Kidney (tissue), 14 donors: ENCODE data around the gene UTP3. TPM values are rescaled to one million over a fixed set of nuclear protein-coding genes. Genes with fewer than 3 reads are reported as not detected.

ENCODE experiments used
- DNase-seq, 5 donors: peaks; one replicate each; pipeline ENCODE4 v3.0.0-alpha.2; 2013 to 2020
- FAIRE-seq: peaks from 2 replicates; lab custom pipeline; 2012; peaks lifted over from hg19 to GRCh38; lab: Jason Lieb, UNC
- H3K27ac ChIP-seq, 2 donors: one replicate each; pipeline ENCODE4 v1.7.0; 2013; ENCODE audit warnings: low read depth in 2 of 2, low read length in 2 of 2, inconsistent platforms in 1 of 2
- H3K27me3 ChIP-seq: one replicate; pipeline ENCODE4 v1.7.1; 2013; ENCODE audit warnings: low read length, inconsistent platforms; ENCODE audit not compliant: control insufficient read depth, insufficient read depth
- H3K36me3 ChIP-seq, 3 donors: one replicate each; pipeline versions ENCODE4 v1.7.0 to v1.7.1; 2013; ENCODE audit warnings: low read length in 3 of 3, control low read depth in 1 of 3, inconsistent platforms in 1 of 3; ENCODE audit not compliant: insufficient read depth in 3 of 3, control insufficient read depth in 2 of 3
- H3K4me1 ChIP-seq, 3 donors: one replicate each; pipeline versions ENCODE4 v1.7.0 to v1.7.1; 2013; ENCODE audit warnings: low read length in 3 of 3, inconsistent platforms in 1 of 3, low read depth in 1 of 3; ENCODE audit not compliant: control insufficient read depth in 2 of 3, insufficient read depth in 2 of 3
- H3K4me3 ChIP-seq, 3 donors: one replicate each; pipeline versions ENCODE4 v1.7.0 to v1.8.1; 2013; ENCODE audit warnings: low read length in 3 of 3, control low read depth in 1 of 3, inconsistent platforms in 1 of 3
- H3K9ac ChIP-seq, 3 donors: one replicate each; pipeline versions ENCODE4 v1.7.0 to v1.7.1; 2013; ENCODE audit warnings: low read length in 3 of 3, control low read depth in 1 of 3, inconsistent platforms in 1 of 3
- H3K9me3 ChIP-seq, 3 donors: one replicate each; pipeline versions ENCODE4 v1.7.0 to v1.7.1; 2013; ENCODE audit warnings: low read length in 3 of 3, control low read depth in 1 of 3, inconsistent platforms in 1 of 3; ENCODE audit not compliant: control insufficient read depth in 2 of 3, insufficient read depth in 1 of 3
- intact Hi-C: fragments of 100-400 bp; cut with DNase I; formaldehyde crosslinking; loops from one replicate; pipeline ENCODE4 v1.11.1; 2022
- polyA plus RNA-seq: library from polyadenylated mRNA; stranded (reverse); fragments of 350-450 nt; fragmentation: Illumina TruSeq; extraction: RNeasy Lipid Tissue Mini Kit (QIAGEN cat#74804); gene quantifications from one replicate; pipeline ENCODE4 v1.2.3, GENCODE V29; 2014; ENCODE audit warnings: low read depth, low replicate concordance; ENCODE audit not compliant: insufficient read depth
- total RNA-seq: library from RNA; stranded (reverse); fragmentation: NEBNext Ultra II Directional; extraction: Animal tissue kit (Norgen Biotek cat#: 25700); gene quantifications from one replicate; pipeline ENCODE4 v1.2.1, GENCODE V29; 2021
- TF ChIP-seq, protein P1 (sequence below): IDR thresholded peaks from 3 replicates; pipeline ENCODE4 v1.5.1; 2012; ENCODE audit warnings: mild to moderate bottlenecking, moderate library complexity, borderline replicate concordance; ENCODE audit not compliant: insufficient read depth; ENCODE audit errors: extremely low read depth
- donor health status: control.
- donor health status: control.
- donor health status: control.
- donor health status: control.
- donor health status: control.
- donor health status: DM: yes; HTN: yes; CAD: no.
- donor health status: Normal renal cell carcinoma (clear cell type).

UTP3 gene
- total and polyA plus RNA-seq, 2 donors from 2014 or later = 25.8 to 28.6 TPM

DNA sequence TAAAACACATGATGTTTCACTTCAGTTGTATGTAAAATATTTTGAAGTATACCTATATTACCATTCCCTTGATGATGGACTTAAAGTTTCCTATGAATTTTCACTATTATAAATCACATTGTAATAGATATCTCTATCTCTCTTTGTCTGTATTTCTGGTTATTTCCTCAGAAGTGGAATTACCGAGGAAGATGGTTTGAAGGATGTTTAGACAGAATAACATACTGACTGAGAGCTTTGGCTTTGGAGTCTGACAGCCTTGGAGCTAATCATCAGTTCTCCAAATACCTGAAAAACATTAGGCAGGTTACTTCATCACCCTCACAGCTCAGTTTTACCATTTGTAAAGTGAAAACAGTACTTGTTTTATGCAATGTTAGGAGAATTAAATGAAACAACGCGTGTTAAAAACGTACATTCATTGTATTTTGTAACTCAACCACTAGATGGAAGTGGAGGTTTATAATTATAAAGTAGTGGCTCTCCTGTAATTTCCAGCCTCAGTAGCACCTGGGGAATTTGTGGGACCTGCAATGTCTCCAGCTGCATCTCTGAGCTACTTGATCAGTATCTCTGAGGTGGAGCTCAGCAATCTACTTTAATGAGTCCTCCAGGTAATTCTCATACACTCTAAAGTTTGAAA is 36.3 kb upstream of the UTP3 start:
- H3K4me1 ChIP-seq = no peaks in the 10 kb centered on the region
- H3K27me3 ChIP-seq = no peaks in the 10 kb centered on the region
- FAIRE-seq (peak; percentile 59), DNase-seq (peak in 3 of 5 donors; percentile 10 to 51 (median 34))
- H3K27ac ChIP-seq = no peak overlapping the region
- H3K9ac ChIP-seq = no peak overlapping the region
- no peak overlapping the region for H3K4me3 ChIP-seq
- H3K9me3 ChIP-seq = no peaks in the 10 kb centered on the region
- no peaks in the 10 kb centered on the region for H3K36me3 ChIP-seq
- TF ChIP-seq, protein P1, sequence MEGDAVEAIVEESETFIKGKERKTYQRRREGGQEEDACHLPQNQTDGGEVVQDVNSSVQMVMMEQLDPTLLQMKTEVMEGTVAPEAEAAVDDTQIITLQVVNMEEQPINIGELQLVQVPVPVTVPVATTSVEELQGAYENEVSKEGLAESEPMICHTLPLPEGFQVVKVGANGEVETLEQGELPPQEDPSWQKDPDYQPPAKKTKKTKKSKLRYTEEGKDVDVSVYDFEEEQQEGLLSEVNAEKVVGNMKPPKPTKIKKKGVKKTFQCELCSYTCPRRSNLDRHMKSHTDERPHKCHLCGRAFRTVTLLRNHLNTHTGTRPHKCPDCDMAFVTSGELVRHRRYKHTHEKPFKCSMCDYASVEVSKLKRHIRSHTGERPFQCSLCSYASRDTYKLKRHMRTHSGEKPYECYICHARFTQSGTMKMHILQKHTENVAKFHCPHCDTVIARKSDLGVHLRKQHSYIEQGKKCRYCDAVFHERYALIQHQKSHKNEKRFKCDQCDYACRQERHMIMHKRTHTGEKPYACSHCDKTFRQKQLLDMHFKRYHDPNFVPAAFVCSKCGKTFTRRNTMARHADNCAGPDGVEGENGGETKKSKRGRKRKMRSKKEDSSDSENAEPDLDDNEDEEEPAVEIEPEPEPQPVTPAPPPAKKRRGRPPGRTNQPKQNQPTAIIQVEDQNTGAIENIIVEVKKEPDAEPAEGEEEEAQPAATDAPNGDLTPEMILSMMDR = peak; percentile 52
- intact Hi-C loops = loop anchor here (10.0 kb wide), 1 partner anchor 363 kb away; no protein-coding TSS in a partner anchor

- TF ChIP-seq, protein P1 = no peak
- FAIRE-seq (no peak), DNase-seq (no peak)
- Histone ChIP-seq H3K4me1 (no peaks in the 10 kb centered on the region), H3K4me3 (no peak overlapping the region), H3K27ac (no peak overlapping the region), H3K27me3 (no peaks in the 10 kb centered on the region), H3K9ac (no peak overlapping the region), H3K36me3 (no peaks in the 10 kb centered on the region), H3K9me3 (no peaks in the 10 kb centered on the region)
- intact Hi-C loops = loop anchor here (10.0 kb wide), 1 partner anchor 360 kb away; no protein-coding TSS in a partner anchor
Measured at GRCh38 chr4:70654605-70655011, 33.7 kb upstream of the UTP3 start.

DNA sequence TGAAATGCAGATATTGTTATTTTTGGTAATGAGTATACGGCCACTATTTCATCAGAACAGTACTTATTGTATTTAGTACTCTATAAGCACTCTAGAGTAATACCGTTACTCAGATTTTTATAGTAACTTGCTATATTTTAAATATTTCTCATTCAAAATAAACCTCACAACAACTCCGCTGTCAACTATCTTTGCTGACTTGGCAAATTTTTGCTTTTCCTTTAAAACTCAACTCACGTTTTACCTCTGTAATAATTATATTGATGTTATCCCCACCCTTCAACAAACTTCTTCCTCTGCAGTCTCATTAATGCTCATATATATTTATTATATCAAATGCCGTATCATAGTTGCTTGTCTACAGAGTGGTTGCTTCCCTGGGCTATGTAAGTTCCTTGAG is 31.0 kb upstream of the UTP3 start:
- H3K27me3 ChIP-seq = no peaks in the 10 kb centered on the region
- intact Hi-C loops = loop anchor here (10.0 kb wide), 1 partner anchor 357 kb away; no protein-coding TSS in a partner anchor
- no peak for FAIRE-seq
- no peaks in the 10 kb centered on the region for H3K36me3 ChIP-seq
- H3K9me3 ChIP-seq = no peaks in the 10 kb centered on the region
- TF ChIP-seq, protein P1 = no peak
- DNase-seq = no peak
- H3K27ac ChIP-seq = no peak overlapping the region
- H3K4me3 ChIP-seq = no peak overlapping the region
- no peak overlapping the region for H3K9ac ChIP-seq
- H3K4me1 ChIP-seq = no peaks in the 10 kb centered on the region

DNA sequence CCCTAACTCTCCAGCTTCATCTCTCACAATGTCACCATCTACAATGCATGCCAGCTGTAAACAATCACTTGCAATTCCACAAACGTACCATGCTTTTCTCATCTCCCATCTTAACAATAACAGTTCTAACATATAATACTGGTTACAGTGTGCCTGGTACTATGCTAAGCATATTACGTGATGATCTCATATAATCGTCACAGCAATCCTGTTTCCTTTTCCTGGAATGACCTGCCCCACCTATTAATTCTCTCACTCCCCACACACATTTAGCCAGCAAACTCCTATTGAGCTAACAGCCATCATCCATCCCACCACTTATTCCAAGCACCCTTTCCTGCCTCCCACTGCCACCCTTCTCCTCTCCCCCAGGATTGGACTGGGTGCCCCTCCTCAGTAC is 29.9 kb upstream of the UTP3 start:
- TF ChIP-seq, protein P1 = no peak
- Histone ChIP-seq H3K27me3 (no peaks in the 10 kb centered on the region), H3K9ac (no peak overlapping the region), H3K36me3 (no peaks in the 10 kb centered on the region), H3K27ac (no peak overlapping the region), H3K4me1 (no peaks in the 10 kb centered on the region), H3K9me3 (no peaks in the 10 kb centered on the region), H3K4me3 (no peak overlapping the region)
- no peak for DNase-seq
- FAIRE-seq = no peak
- intact Hi-C loops = loop anchor here (10.0 kb wide), 1 partner anchor 356 kb away; no protein-coding TSS in a partner anchor
